Breast epithelium (tissue), 4 donors: ENCODE results near the gene C3. TPM values are rescaled to one million over a fixed set of nuclear protein-coding genes. Genes with fewer than 3 reads are reported as not detected.

Experiments
- DNase-seq, 2 donors: peaks; one replicate each; pipeline ENCODE4 v3.0.0-alpha.2; 2019; ENCODE audit warnings: low spot score in 2 of 2
- H3K27ac ChIP-seq, 2 donors: fragments of 200-600 bp; sonication (generic) in 1 of 2; one replicate each; pipeline ENCODE4 v1.5.1; 2016 to 2019; ENCODE audit warnings: mild to moderate bottlenecking in 1 of 2
- H3K27me3 ChIP-seq, 2 donors: fragments of 200-600 bp; sonication (generic) in 1 of 2; one replicate each; pipeline versions ENCODE4 v1.5.1 to v1.6.0; 2017 to 2019; ENCODE audit warnings: control low read depth in 1 of 2, mild to moderate bottlenecking in 1 of 2
- H3K36me3 ChIP-seq: fragments of 200-600 bp; one replicate; pipeline ENCODE4 v1.5.1; 2019
- H3K4me1 ChIP-seq, 2 donors: fragments of 200-600 bp; sonication (generic); one replicate each; pipeline ENCODE4 v1.5.1; 2016 to 2019; ENCODE audit warnings: control low read depth in 1 of 2
- H3K4me3 ChIP-seq, 3 donors: fragments of 200-600 bp; sonication (generic); 1 replicate in 2 of 3; 2 replicates in 1 of 3; pipeline ENCODE4 v1.5.1; 2016 to 2019; ENCODE audit warnings: mild to moderate bottlenecking in 3 of 3, moderate library complexity in 2 of 3
- H3K9me3 ChIP-seq, 2 donors: fragments of 200-600 bp; sonication (generic) in 1 of 2; one replicate each; pipeline ENCODE4 v1.5.1; 2016 to 2019; ENCODE audit warnings: control low read depth in 1 of 2
- CTCF ChIP-seq, 3 donors: fragments of 450-650 bp; IDR thresholded peaks; one replicate each; pipeline ENCODE4 v1.5.1; 2016 to 2017; ENCODE audit warnings: antibody characterized with exemption in 3 of 3, mild to moderate bottlenecking in 3 of 3, moderate library complexity in 3 of 3
- POLR2A ChIP-seq: fragments of 450-650 bp; IDR thresholded peaks from one replicate; pipeline ENCODE4 v1.6.1; 2016; ENCODE audit warnings: antibody characterized with exemption, mild to moderate bottlenecking, moderate library complexity
- POLR2AphosphoS5 ChIP-seq, 3 donors: sonication (generic); formaldehyde crosslinking; IDR thresholded peaks; one replicate each; pipeline ENCODE4 v1.6.1; 2017; ENCODE audit warnings: antibody characterized with exemption in 3 of 3
- intact Hi-C: fragments of 100-400 bp; cut with DNase I; formaldehyde crosslinking; loops from one replicate; pipeline ENCODE4 v1.15.1; 2023; ENCODE audit warnings: low total_unique reads
- total RNA-seq, 3 donors: library from RNA; depleted of rRNA; stranded (reverse); fragments of >200 nt; gene quantifications; one replicate each; pipeline ENCODE4 v1.1.0, GENCODE V29; 2016

C3 gene
- total RNA-seq, 3 donors from 2014 or later: 856 to 1,298 (median 1,115) TPM

GRCh38 chr19:6699935-6700334, 20.5 kb downstream of the C3 start:
- H3K4me3 ChIP-seq: no peak overlapping the region
- no peak for TF ChIP-seq CTCF (IDR thresholded peaks at IDR 0.05)
- TF ChIP-seq POLR2AphosphoS5 (IDR thresholded peaks at IDR 0.05): no peak
- no peak for TF ChIP-seq POLR2A
- no peak for DNase-seq
- no peaks in the 10 kb centered on the region for H3K4me1 ChIP-seq
- no peak overlapping the region for H3K27ac ChIP-seq
- H3K27me3 ChIP-seq: no peaks in the 10 kb centered on the region
- intact Hi-C loops: no loop called here
- no peaks in the 10 kb centered on the region for H3K36me3 ChIP-seq
- H3K9me3 ChIP-seq: no peaks in the 10 kb centered on the region

GRCh38 chr19:6697291-6697690, 23.2 kb downstream of the C3 start:
- TF ChIP-seq POLR2A: no peak
- TF ChIP-seq CTCF (IDR thresholded peaks at IDR 0.05): no peak
- no peak for TF ChIP-seq POLR2AphosphoS5 (IDR thresholded peaks at IDR 0.05)
- Histone ChIP-seq H3K36me3 (no peaks in the 10 kb centered on the region), H3K27me3 (no peaks in the 10 kb centered on the region), H3K9me3 (no peaks in the 10 kb centered on the region), H3K4me3 (no peak overlapping the region), H3K27ac (no peak overlapping the region), H3K4me1 (no peaks in the 10 kb centered on the region)
- intact Hi-C loops: no loop called here
- DNase-seq: no peak

- no peak for DNase-seq
- H3K4me3 ChIP-seq: no peak overlapping the region
- H3K4me1 ChIP-seq: no peaks in the 10 kb centered on the region
- intact Hi-C loops: no loop called here
- H3K36me3 ChIP-seq: no peaks in the 10 kb centered on the region
- H3K9me3 ChIP-seq: no peaks in the 10 kb centered on the region
- no peak for TF ChIP-seq POLR2A
- no peak for TF ChIP-seq POLR2AphosphoS5 (IDR thresholded peaks at IDR 0.05)
- TF ChIP-seq CTCF (IDR thresholded peaks at IDR 0.05): no peak
- H3K27me3 ChIP-seq: no peaks in the 10 kb centered on the region
- no peak overlapping the region for H3K27ac ChIP-seq
These were observed 24.1 kb downstream of the C3 start for GRCh38 chr19:6696239-6696820.

GRCh38 chr19:6694147-6694815, 26.2 kb downstream of the C3 start:
- Histone ChIP-seq H3K4me3 (no peak overlapping the region), H3K36me3 (no peaks in the 10 kb centered on the region), H3K27ac (no peak overlapping the region), H3K4me1 (no peaks in the 10 kb centered on the region), H3K27me3 (no peaks in the 10 kb centered on the region), H3K9me3 (no peaks in the 10 kb centered on the region)
- no peak for DNase-seq
- intact Hi-C loops: no loop called here
- TF ChIP-seq POLR2AphosphoS5 (IDR thresholded peaks at IDR 0.05) (no peak), CTCF (IDR thresholded peaks at IDR 0.05) (no peak), POLR2A (no peak)

- Histone ChIP-seq H3K4me3 (no peak overlapping the region), H3K4me1 (no peaks in the 10 kb centered on the region), H3K27me3 (no peaks in the 10 kb centered on the region), H3K27ac (no peak overlapping the region), H3K9me3 (no peaks in the 10 kb centered on the region), H3K36me3 (no peaks in the 10 kb centered on the region)
- TF ChIP-seq CTCF (IDR thresholded peaks at IDR 0.05) (no peak), POLR2AphosphoS5 (IDR thresholded peaks at IDR 0.05) (no peak), POLR2A (no peak)
- intact Hi-C loops: no loop called here
- DNase-seq: no peak
These were observed 26.8 kb downstream of the C3 start for GRCh38 chr19:6693681-6694080.
